SU-DHL-6 (cell line): ENCODE data around the gene CIBAR2.

Experiments
- H2AFZ ChIP-seq: fragments of 200-600 bp; sonication (generic); 2 replicates; pipeline ENCODE4 v1.6.1; 2014; ENCODE audit warnings: low read depth, mild to moderate bottlenecking, moderate library complexity, mixed read lengths, antibody characterized with exemption, low read length; ENCODE audit not compliant: severe bottlenecking
- H3F3A ChIP-seq: fragments of 200-600 bp; shearing (Covaris generic); 2 replicates; pipeline ENCODE4 v1.6.0; 2016; ENCODE audit warnings: antibody characterized with exemption, mild to moderate bottlenecking; ENCODE audit not compliant: insufficient read depth
- H3K27ac ChIP-seq: fragments of 200-600 bp; sonication (generic); 2 replicates; pipeline ENCODE4 v1.5.1; 2016; ENCODE audit warnings: low read depth, mild to moderate bottlenecking, low read length, moderate library complexity, mixed read lengths
- H3K27me3 ChIP-seq: fragments of 200-600 bp; sonication (generic), shearing (Covaris generic); 2 replicates; pipeline ENCODE4 v1.6.0; 2014; ENCODE audit warnings: mild to moderate bottlenecking, low read length
- H3K36me3 ChIP-seq: fragments of 200-600 bp; sonication (generic); 2 replicates; pipeline ENCODE4 v1.6.1; 2014; ENCODE audit warnings: mild to moderate bottlenecking, low read length, mixed read lengths
- H3K4me2 ChIP-seq: fragments of 300-600, 200-600 bp; shearing (Covaris generic), sonication (generic); 2 replicates; pipeline ENCODE4 v1.6.0; 2014; ENCODE audit warnings: low read length, low read depth, mild to moderate bottlenecking; ENCODE audit not compliant: poor library complexity, severe bottlenecking
- H3K4me3 ChIP-seq: fragments of 200-600 bp; sonication (generic); 2 replicates; pipeline ENCODE4 v1.5.1; 2014; ENCODE audit warnings: antibody characterized with exemption, low read length, mild to moderate bottlenecking, mixed read lengths; ENCODE audit not compliant: insufficient read depth, poor library complexity, severe bottlenecking
- H3K79me2 ChIP-seq: fragments of 200-600 bp; sonication (generic); 2 replicates; pipeline ENCODE4 v1.6.1; 2014; ENCODE audit warnings: mild to moderate bottlenecking, low read length, moderate library complexity; ENCODE audit not compliant: insufficient read depth
- H3K9ac ChIP-seq: fragments of 200-600 bp; sonication (generic); 2 replicates; pipeline ENCODE4 v1.7.0; 2014; ENCODE audit warnings: mild to moderate bottlenecking, low read length
- H3K9me2 ChIP-seq: fragments of 200-600 bp; sonication (generic); replicated peaks from 2 replicates; pipeline ENCODE4 v1.6.1; 2014; ENCODE audit warnings: low read length; ENCODE audit not compliant: insufficient read depth
- H3K9me3 ChIP-seq: fragments of 200-600 bp; sonication (generic); 2 replicates; pipeline ENCODE4 v1.6.1; 2014; ENCODE audit warnings: low read length, mixed read lengths; ENCODE audit not compliant: insufficient read depth
- H4K20me1 ChIP-seq: fragments of 200-600 bp; sonication (generic); 2 replicates; pipeline ENCODE4 v1.6.1; 2014; ENCODE audit warnings: low read depth, mild to moderate bottlenecking, antibody characterized with exemption, low read length, moderate library complexity, mixed read lengths
- EZH2phosphoT487 ChIP-seq: fragments of 200-600 bp; sonication (generic), shearing (Covaris generic); conservative IDR thresholded peaks from 2 replicates; pipeline ENCODE4 v1.6.1; 2018; ENCODE audit warnings: mild to moderate bottlenecking, antibody characterized with exemption, low read length, moderate library complexity, mixed read lengths
- TF ChIP-seq, protein P1 (sequence below): fragments of 200-600 bp; sonication (generic); IDR thresholded peaks from one replicate; pipeline ENCODE4 v1.5.1; 2017; ENCODE audit warnings: antibody characterized with exemption, mild to moderate bottlenecking, low read length, moderate library complexity; ENCODE audit not compliant: insufficient read depth, poor library complexity, severe bottlenecking

The CIBAR2 gene

DNA sequence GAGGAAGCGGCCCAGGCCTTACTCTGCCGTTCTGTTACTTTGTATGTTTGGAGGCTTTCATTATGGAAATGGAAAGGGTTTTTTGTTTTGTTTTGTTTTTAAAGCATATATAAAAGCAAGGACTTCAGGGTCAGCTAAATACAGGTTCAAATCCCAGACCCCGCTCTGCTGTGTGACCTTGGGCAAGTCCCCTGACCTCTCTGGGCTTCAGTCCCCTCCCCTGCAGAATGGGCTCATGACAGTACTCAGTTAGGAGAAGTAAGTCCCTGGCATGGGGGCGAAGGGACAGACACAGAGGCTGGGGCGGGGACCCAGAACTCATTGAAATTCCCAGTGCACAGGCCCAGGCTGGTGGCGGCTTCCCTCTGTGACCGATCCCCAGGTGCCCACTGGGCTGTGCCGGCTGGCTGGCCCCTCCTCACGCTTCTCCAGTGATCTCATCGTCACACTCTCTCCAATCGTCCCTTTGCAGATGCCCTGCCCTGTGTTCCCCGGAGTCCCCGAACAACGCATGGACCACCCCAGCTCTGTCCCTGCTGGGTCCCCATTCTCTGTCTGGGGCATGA is 979 bp upstream of the CIBAR2 start:
- TF ChIP-seq EZH2phosphoT487 = no peak
- TF ChIP-seq, protein P1, sequence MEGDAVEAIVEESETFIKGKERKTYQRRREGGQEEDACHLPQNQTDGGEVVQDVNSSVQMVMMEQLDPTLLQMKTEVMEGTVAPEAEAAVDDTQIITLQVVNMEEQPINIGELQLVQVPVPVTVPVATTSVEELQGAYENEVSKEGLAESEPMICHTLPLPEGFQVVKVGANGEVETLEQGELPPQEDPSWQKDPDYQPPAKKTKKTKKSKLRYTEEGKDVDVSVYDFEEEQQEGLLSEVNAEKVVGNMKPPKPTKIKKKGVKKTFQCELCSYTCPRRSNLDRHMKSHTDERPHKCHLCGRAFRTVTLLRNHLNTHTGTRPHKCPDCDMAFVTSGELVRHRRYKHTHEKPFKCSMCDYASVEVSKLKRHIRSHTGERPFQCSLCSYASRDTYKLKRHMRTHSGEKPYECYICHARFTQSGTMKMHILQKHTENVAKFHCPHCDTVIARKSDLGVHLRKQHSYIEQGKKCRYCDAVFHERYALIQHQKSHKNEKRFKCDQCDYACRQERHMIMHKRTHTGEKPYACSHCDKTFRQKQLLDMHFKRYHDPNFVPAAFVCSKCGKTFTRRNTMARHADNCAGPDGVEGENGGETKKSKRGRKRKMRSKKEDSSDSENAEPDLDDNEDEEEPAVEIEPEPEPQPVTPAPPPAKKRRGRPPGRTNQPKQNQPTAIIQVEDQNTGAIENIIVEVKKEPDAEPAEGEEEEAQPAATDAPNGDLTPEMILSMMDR = no peak
- Histone ChIP-seq H4K20me1 (no peaks in the 10 kb centered on the region), H2AFZ (no peak overlapping the region), H3K9ac (no peak overlapping the region), H3K9me3 (no peaks in the 10 kb centered on the region), H3K79me2 (no peaks in the 10 kb centered on the region), H3K36me3 (no peaks in the 10 kb centered on the region), H3K9me2 (no peaks in the 10 kb centered on the region), H3K27me3 (no peaks in the 10 kb centered on the region), H3K27ac (no peak overlapping the region), H3F3A (no peaks in the 10 kb centered on the region), H3K4me3 (no peak overlapping the region), H3K4me2 (no peak overlapping the region)

DNA sequence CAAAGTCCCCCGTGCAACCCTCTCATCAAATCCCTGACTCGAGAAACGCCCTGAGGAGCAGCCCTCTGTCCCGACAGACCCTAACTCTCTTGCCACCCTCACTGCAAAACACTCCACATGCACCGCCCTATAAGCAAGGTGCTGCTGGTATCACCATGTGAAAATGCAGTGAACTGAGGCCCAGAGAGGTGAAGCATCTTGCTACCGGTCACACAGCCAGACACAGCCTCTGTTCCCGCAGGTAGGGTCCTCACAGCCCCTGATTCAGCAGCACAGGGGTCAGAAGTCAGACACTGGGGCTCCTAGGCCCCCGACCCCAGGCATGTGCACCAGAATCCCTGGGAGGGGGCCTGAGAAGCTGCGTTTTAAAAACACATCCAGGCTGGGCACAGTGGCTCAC is 1.1 kb downstream of the CIBAR2 start:
- no peaks in the 10 kb centered on the region for H3K9me2 ChIP-seq
- no peaks in the 10 kb centered on the region for H3K79me2 ChIP-seq
- H4K20me1 ChIP-seq = no peaks in the 10 kb centered on the region
- H3K9me3 ChIP-seq = no peaks in the 10 kb centered on the region
- H3F3A ChIP-seq = no peaks in the 10 kb centered on the region
- H3K4me2 ChIP-seq = no peak overlapping the region
- H3K36me3 ChIP-seq = no peaks in the 10 kb centered on the region
- H3K27me3 ChIP-seq = no peaks in the 10 kb centered on the region
- no peak overlapping the region for H3K4me3 ChIP-seq
- H3K27ac ChIP-seq = no peak overlapping the region
- no peak overlapping the region for H3K9ac ChIP-seq
- no peak for TF ChIP-seq EZH2phosphoT487
- TF ChIP-seq, protein P1 = no peak
- H2AFZ ChIP-seq = no peak overlapping the region

DNA sequence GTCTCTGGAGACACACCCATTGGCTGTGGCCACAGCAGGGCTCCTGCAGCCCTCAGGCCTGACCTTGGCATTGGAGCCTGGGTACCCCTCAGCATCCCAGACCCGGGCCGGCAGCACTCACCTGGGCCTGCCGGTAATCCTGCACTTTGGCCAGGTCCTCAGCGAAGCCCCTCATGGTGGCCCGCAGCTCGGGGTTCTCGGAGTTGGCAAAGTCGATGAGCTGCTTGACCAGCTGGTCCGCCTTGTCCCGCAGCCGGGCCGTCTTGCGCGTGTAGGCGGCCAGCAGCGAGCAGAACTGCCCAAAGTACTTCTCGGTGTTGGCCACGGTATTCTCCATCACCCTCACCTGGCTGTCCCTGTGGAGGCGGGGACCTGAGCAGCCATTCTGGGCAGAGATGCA is 2.2 kb downstream of the CIBAR2 start:
- TF ChIP-seq EZH2phosphoT487 = no peak
- TF ChIP-seq, protein P1 = no peak
- H3K27me3 ChIP-seq = no peaks in the 10 kb centered on the region
- H3K27ac ChIP-seq = no peak overlapping the region
- H2AFZ ChIP-seq = no peak overlapping the region
- H3K36me3 ChIP-seq = no peaks in the 10 kb centered on the region
- H3K4me2 ChIP-seq = no peak overlapping the region
- no peaks in the 10 kb centered on the region for H3K9me2 ChIP-seq
- no peaks in the 10 kb centered on the region for H4K20me1 ChIP-seq
- H3K79me2 ChIP-seq = no peaks in the 10 kb centered on the region
- no peaks in the 10 kb centered on the region for H3K9me3 ChIP-seq
- H3K9ac ChIP-seq = no peak overlapping the region
- no peak overlapping the region for H3K4me3 ChIP-seq
- H3F3A ChIP-seq = no peaks in the 10 kb centered on the region
